ENCODE measurements around the gene SLC66A2. TPM values are rescaled to one million over a fixed set of nuclear protein-coding genes. Genes with fewer than 3 reads are reported as not detected.

Gene SLC66A2
- total and polyA plus RNA-seq, 2 of the 13 experiments (the other 11 are each of a cell fraction or from before 2014, with no cell fraction given), result 33.5 to 41.9 TPM

- no peak for DNase-seq (ENCODE audit: low spot score)
- in situ Hi-C loops (cut with HindIII; ENCODE audit: extremely low pct_ligation_motif_present, low pct_unique_long_range_greater_than_20kb) (no loop called here), intact Hi-C loops (cut with micrococcal nuclease; ENCODE audit: unreplicated experiment) (no loop called here)
- Histone ChIP-seq H3K4me1 (ENCODE audit: insufficient read depth, low read length) (no peaks in the 10 kb centered on the region), H3K9ac (ENCODE audit: insufficient read depth, low read depth, low read length) (no peak overlapping the region), H3K9me3 (ENCODE audit: low read length) (no peaks in the 10 kb centered on the region), H3K36me3 (replicated peaks in 1 of 2; ENCODE audit: control insufficient read depth in 1 of 2, insufficient read depth in 2 of 2, low read length in 2 of 2) (peaks cover 8 to 53% of the 10 kb centered on the region in 2 experiments), H3K4me3 (replicated peaks in 1 of 3; ENCODE audit: insufficient read depth in 1 of 3, low read depth in 2 of 3, low read length in 3 of 3) (no peak overlapping the region), H3K79me2 (ENCODE audit: insufficient read depth, low read length) (peaks cover 46% of the 10 kb centered on the region), H2AFZ (ENCODE audit: low read length) (no peak overlapping the region), H4K20me1 (ENCODE audit: insufficient read depth, low read length) (peaks cover 69% of the 10 kb centered on the region), H3K27me3 (ENCODE audit: control insufficient read depth in 1 of 2, insufficient read depth in 2 of 2, low read length in 2 of 2) (no peaks in the 10 kb centered on the region), H3K4me2 (ENCODE audit: low read depth, low read length) (no peak overlapping the region), H3K27ac (ENCODE audit: extremely low read length, insufficient read depth, low read length) (no peak overlapping the region)
- TF ChIP-seq ZBTB7A (CRISPR knock-in tag; IDR thresholded peaks at IDR 0.05) (no peak), ZNF883 (CRISPR knock-in tag; IDR thresholded peaks at IDR 0.05; ENCODE audit: not compliant biosample characterization) (no peak), ZNF317 (CRISPR knock-in tag; IDR thresholded peaks at IDR 0.05) (no peak), SSRP1 (CRISPR knock-in tag; IDR thresholded peaks at IDR 0.05) (no peak), JUN (CRISPR knock-in tag; IDR thresholded peaks at IDR 0.05) (no peak), ETV5 (CRISPR knock-in tag; IDR thresholded peaks at IDR 0.05; ENCODE audit: borderline replicate concordance) (no peak), ZNF513 (CRISPR knock-in tag; conservative IDR thresholded peaks at IDR 0.05) (no peak), PRDM10 (CRISPR knock-in tag; IDR thresholded peaks at IDR 0.05; ENCODE audit: low read depth) (no peak), ZNF17 (CRISPR knock-in tag; IDR thresholded peaks at IDR 0.05) (no peak), ZNF296 (CRISPR knock-in tag; conservative IDR thresholded peaks at IDR 0.05) (no peak), DMAP1 (CRISPR knock-in tag; IDR thresholded peaks at IDR 0.05) (no peak), DR1 (CRISPR knock-in tag; IDR thresholded peaks at IDR 0.05) (no peak)
- ATAC-seq, result no peak
- ChIA-PET CTCF (ENCODE audit: low intra/inter-chr PET ratio, low total read pairs) (no interaction called here), POLR2A (no interaction called here)
- no peak for FAIRE-seq
- 95% methylated on average over 26 of the region's 26 CpGs for WGBS (ENCODE audit: low lambda C conversion rate)
- BruUV-seq (replicated peaks), result no TSS peak
Measured at GRCh38 chr18:79923896-79924585, 27.4 kb downstream of the SLC66A2 start.
